ENCODE measurements around the gene SLC22A3. TPM values are rescaled to one million over a fixed set of nuclear protein-coding genes. Genes with fewer than 3 reads are reported as not detected.

The SLC22A3 gene
- total and polyA plus RNA-seq, 2 of the 4 experiments (the other 2 are of a cell fraction), result not detected

DNA sequence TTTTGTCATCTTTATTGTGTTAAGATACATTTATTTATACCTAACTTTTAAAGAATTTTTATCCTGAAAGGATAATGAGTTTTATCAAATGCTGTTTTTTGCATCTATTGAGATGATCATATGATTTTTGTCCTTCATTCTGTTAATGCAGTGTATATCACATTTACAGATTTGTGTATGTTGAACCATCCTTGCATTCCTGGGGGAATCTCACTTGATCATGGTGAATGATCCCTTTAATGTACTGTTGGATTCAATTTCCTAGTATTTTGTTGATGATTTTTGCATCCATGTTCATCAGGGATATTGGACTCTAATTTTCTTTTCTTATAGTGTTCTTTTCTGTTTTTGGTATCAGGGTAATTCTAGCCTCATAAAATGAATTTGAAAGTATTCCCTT, 38.5 kb upstream of the SLC22A3 start:
- H3K23ac ChIP-seq (ENCODE audit: low read depth, low read length), result no peak overlapping the region
- dilution Hi-C loops (cut with HindIII; ENCODE audit: low sequenced_read_pairs, unreplicated experiment), result no loop called here

More for the DNA sequence above, 38.5 kb upstream of the SLC22A3 start:
- Histone ChIP-seq H3K56ac (ENCODE audit: extremely low read depth, insufficient read depth, low read length) (no peak overlapping the region), H3K4me3 (ENCODE audit: insufficient read depth, low read depth, low read length) (no peak overlapping the region), H3K9ac (ENCODE audit: low read depth, low read length) (no peak overlapping the region), H3K9me1 (ENCODE audit: insufficient read depth, low read length) (no peaks in the 10 kb centered on the region), H4K20me1 (ENCODE audit: insufficient read depth, low read length) (no peaks in the 10 kb centered on the region), H3K4ac (ENCODE audit: low read depth, low read length) (no peak overlapping the region), H3K27me3 (ENCODE audit: control insufficient read depth, insufficient read depth, low read length) (no peaks in the 10 kb centered on the region), H3K4me2 (ENCODE audit: low read depth, low read length) (no peak overlapping the region), H4K8ac (ENCODE audit: low read depth in 2 of 2, low read length in 2 of 2) (no peak overlapping the region), H2AK9ac (replicated peaks; ENCODE audit: low read depth, low read length, poor library complexity) (no peak overlapping the region), H3K36me3 (ENCODE audit: control insufficient read depth, insufficient read depth, low read length) (no peaks in the 10 kb centered on the region), H3K27ac (ENCODE audit: insufficient read depth, low read length) (no peak overlapping the region), H3K4me1 (ENCODE audit: control insufficient read depth, insufficient read depth, low read length) (no peaks in the 10 kb centered on the region), H2BK120ac (ENCODE audit: low read depth, low read length) (no peak overlapping the region), H3K14ac (replicated peaks; ENCODE audit: low read depth, low read length) (no peak overlapping the region), H3K9me3 (ENCODE audit: control insufficient read depth, insufficient read depth, low read length) (peaks cover 9% of the 10 kb centered on the region), H4K5ac (ENCODE audit: low read depth, low read length) (no peak overlapping the region), H2BK5ac (ENCODE audit: low read depth, low read length, poor library complexity, severe bottlenecking) (no peak overlapping the region), H4K91ac (ENCODE audit: insufficient read depth, low read depth, low read length) (no peak overlapping the region), H2AFZ (replicated peaks; ENCODE audit: low read length, poor library complexity) (no peak overlapping the region), H2BK20ac (ENCODE audit: low read depth, low read length) (no peak overlapping the region), H3K18ac (ENCODE audit: low read depth, low read length) (no peak overlapping the region), H3K79me1 (ENCODE audit: low read depth in 1 of 2, low read length in 2 of 2) (no peaks in the 10 kb centered on the region), H2BK15ac (ENCODE audit: low read depth, low read length) (no peak overlapping the region), H2AK5ac (ENCODE audit: low read depth, low read length) (no peak overlapping the region)
- DNase-seq, result no peak
- ChIA-PET CTCF (no interaction called here), POLR2A (ENCODE audit: unreplicated experiment) (no interaction called here)
- intact Hi-C loops (cut with micrococcal nuclease) (no loop called here), in situ Hi-C loops (cut with MboI; ENCODE audit: low sequenced_read_pairs) (no loop called here)
- no TSS peak for BruUV-seq (replicated peaks)
- ATAC-seq (ENCODE audit: low read depth), result no peak
- TF ChIP-seq FOS (IDR thresholded peaks at IDR 0.05; ENCODE audit: low read depth, low read length) (no peak), RFX5 (IDR thresholded peaks at IDR 0.05; ENCODE audit: low read depth, low read length) (no peak), RAD21 (IDR thresholded peaks at IDR 0.05; ENCODE audit: low read length) (no peak), MAZ (IDR thresholded peaks at IDR 0.05; ENCODE audit: borderline replicate concordance, low read depth, low read length) (no peak), MAFK (IDR thresholded peaks at IDR 0.05; ENCODE audit: low read depth, low read length) (no peak), RCOR1 (IDR thresholded peaks at IDR 0.05; ENCODE audit: insufficient replicate concordance, low read length) (no peak), BHLHE40 (IDR thresholded peaks at IDR 0.05; ENCODE audit: low read depth, low read length) (no peak), NFE2L2 (IDR thresholded peaks at IDR 0.05; ENCODE audit: low read depth, low read length) (no peak), CEBPB (IDR thresholded peaks at IDR 0.05; ENCODE audit: low read depth, low read length) (no peak), SMC3 (IDR thresholded peaks at IDR 0.05; ENCODE audit: low read depth, low read length) (no peak), MXI1 (IDR thresholded peaks at IDR 0.05; ENCODE audit: borderline replicate concordance, low read depth, low read length) (no peak), POLR2A (IDR thresholded peaks at IDR 0.05; ENCODE audit: low read depth, low read length) (no peak), CHD1 (IDR thresholded peaks at IDR 0.05; ENCODE audit: low read depth, low read length) (no peak)
- TF ChIP-seq, protein P1, sequence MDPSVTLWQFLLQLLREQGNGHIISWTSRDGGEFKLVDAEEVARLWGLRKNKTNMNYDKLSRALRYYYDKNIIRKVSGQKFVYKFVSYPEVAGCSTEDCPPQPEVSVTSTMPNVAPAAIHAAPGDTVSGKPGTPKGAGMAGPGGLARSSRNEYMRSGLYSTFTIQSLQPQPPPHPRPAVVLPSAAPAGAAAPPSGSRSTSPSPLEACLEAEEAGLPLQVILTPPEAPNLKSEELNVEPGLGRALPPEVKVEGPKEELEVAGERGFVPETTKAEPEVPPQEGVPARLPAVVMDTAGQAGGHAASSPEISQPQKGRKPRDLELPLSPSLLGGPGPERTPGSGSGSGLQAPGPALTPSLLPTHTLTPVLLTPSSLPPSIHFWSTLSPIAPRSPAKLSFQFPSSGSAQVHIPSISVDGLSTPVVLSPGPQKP (IDR thresholded peaks at IDR 0.05; ENCODE audit: borderline replicate concordance, low read depth, low read length), result no peak
- TF ChIP-seq, protein P2, sequence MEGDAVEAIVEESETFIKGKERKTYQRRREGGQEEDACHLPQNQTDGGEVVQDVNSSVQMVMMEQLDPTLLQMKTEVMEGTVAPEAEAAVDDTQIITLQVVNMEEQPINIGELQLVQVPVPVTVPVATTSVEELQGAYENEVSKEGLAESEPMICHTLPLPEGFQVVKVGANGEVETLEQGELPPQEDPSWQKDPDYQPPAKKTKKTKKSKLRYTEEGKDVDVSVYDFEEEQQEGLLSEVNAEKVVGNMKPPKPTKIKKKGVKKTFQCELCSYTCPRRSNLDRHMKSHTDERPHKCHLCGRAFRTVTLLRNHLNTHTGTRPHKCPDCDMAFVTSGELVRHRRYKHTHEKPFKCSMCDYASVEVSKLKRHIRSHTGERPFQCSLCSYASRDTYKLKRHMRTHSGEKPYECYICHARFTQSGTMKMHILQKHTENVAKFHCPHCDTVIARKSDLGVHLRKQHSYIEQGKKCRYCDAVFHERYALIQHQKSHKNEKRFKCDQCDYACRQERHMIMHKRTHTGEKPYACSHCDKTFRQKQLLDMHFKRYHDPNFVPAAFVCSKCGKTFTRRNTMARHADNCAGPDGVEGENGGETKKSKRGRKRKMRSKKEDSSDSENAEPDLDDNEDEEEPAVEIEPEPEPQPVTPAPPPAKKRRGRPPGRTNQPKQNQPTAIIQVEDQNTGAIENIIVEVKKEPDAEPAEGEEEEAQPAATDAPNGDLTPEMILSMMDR (conservative IDR thresholded peaks at IDR 0.05; ENCODE audit: low read depth, low read length), result no peak
- TF ChIP-seq, protein P3, sequence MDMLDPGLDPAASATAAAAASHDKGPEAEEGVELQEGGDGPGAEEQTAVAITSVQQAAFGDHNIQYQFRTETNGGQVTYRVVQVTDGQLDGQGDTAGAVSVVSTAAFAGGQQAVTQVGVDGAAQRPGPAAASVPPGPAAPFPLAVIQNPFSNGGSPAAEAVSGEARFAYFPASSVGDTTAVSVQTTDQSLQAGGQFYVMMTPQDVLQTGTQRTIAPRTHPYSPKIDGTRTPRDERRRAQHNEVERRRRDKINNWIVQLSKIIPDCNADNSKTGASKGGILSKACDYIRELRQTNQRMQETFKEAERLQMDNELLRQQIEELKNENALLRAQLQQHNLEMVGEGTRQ (IDR thresholded peaks at IDR 0.05; ENCODE audit: low read depth, low read length), result no peak
